Ovary (tissue), 9 donors: Measurements from ENCODE around the gene LRRN1. TPM values are rescaled to one million over a fixed set of nuclear protein-coding genes. Genes with fewer than 3 reads are reported as not detected.

ENCODE experiments used
- DNase-seq, 5 donors: peaks; one replicate each; pipeline ENCODE4 v3.0.0-alpha.2; 2019 to 2020
- H3K27ac ChIP-seq, 2 donors: fragments of 200-600 bp; one replicate each; pipeline versions ENCODE4 v1.5.1 to v1.8.0; 2019 to 2022
- H3K27me3 ChIP-seq: fragments of 200-600 bp; one replicate; pipeline ENCODE4 v1.8.0; 2022
- H3K36me3 ChIP-seq: fragments of 200-600 bp; sonication (generic); one replicate; pipeline ENCODE4 v1.5.1; 2019
- H3K4me1 ChIP-seq: one replicate; pipeline ENCODE4 v1.8.1; 2013; ENCODE audit warnings: mild to moderate bottlenecking, moderate library complexity; ENCODE audit not compliant: insufficient read depth
- H3K4me3 ChIP-seq: fragments of 200-600 bp; sonication (generic); one replicate; pipeline ENCODE4 v1.5.1; 2017
- H3K9me3 ChIP-seq, 2 donors: fragments of 200-600 bp in 1 of 2; sonication (generic) in 1 of 2; one replicate each; pipeline versions ENCODE4 v1.5.1 to v1.8.1; 2013 to 2019; ENCODE audit warnings: mild to moderate bottlenecking in 1 of 2, moderate library complexity in 1 of 2
- CTCF ChIP-seq, 3 donors: fragments of 450-650 bp in 2 of 3; fragments of 200-600 bp in 1 of 3; IDR thresholded peaks; one replicate each; pipeline versions ENCODE4 v1.5.1 to v1.8.0; 2016 to 2022; ENCODE audit warnings: antibody characterized with exemption in 3 of 3, mild to moderate bottlenecking in 1 of 3
- EP300 ChIP-seq: sonication (generic); formaldehyde crosslinking; IDR thresholded peaks from one replicate; pipeline ENCODE4 v1.6.1; 2017; ENCODE audit warnings: antibody characterized with exemption
- POLR2A ChIP-seq: fragments of 450-650 bp; IDR thresholded peaks from one replicate; pipeline ENCODE4 v1.6.1; 2017; ENCODE audit warnings: antibody characterized with exemption, mild to moderate bottlenecking, moderate library complexity
- WGBS, 3 donors: extraction: QIAGEN DNeasy Blood & Tissue Kit in 1 of 3; methylation state at CpG; one replicate each; pipeline versions ENCODE4 v1.1.5 to v1.1.7; 2013 to 2017; 5-methylcytosine and 5-hydroxymethylcytosine counted together
- intact Hi-C, 4 donors: fragments of 100-400 bp; cut with DNase I; formaldehyde crosslinking; loops; one replicate each; pipeline versions ENCODE4 v1.11.0 to v1.15.1; 2022 to 2023
- polyA plus RNA-seq, 2 donors: library from polyadenylated mRNA; stranded (reverse); fragments of 200-250 nt in 1 of 2; fragments of 350-450 nt in 1 of 2; fragmentation: Illumina TruSeq in 1 of 2; extraction: RNeasy Lipid Tissue Mini Kit (QIAGEN cat#74804) in 1 of 2; gene quantifications; one replicate each; pipeline ENCODE4 v1.2.3, GENCODE V29; 2013 to 2014
- total RNA-seq, 7 donors: library from RNA; depleted of rRNA in 2 of 7; stranded (reverse); fragments of >200 nt in 2 of 7; fragmentation: NEBNext Ultra II Directional in 3 of 7; extraction: Animal tissue kit (Norgen Biotek cat#: 25700) in 3 of 7; gene quantifications; one replicate each; pipeline versions ENCODE4 v1.1.0 to v1.2.4, GENCODE V29; 2016 to 2023
- donor health status: DM: no; HTN: no; CAD: no; lungs with moderate emphysema.
- donor health status: DM: no; HTN: no; CAD: no.
- donor health status: Bipolar disorder and iron deficiency.
- donor health status: DM: yes; HTN: yes; CAD: no.
- donor health status: DM: no; HTN: no; CAD: no.
- donor health status: DM: yes; HTN: yes; CAD: no.

LRRN1 gene
- total and polyA plus RNA-seq, 9 donors: 2.9 to 18.5 (median 7.4) TPM

- no peaks in the 10 kb centered on the region for H3K4me1 ChIP-seq
- H3K27ac ChIP-seq: no peak overlapping the region
- intact Hi-C loops: no loop called here
- no peaks in the 10 kb centered on the region for H3K27me3 ChIP-seq
- no peak for TF ChIP-seq CTCF (IDR thresholded peaks at IDR 0.05)
- TF ChIP-seq EP300: no peak
- H3K36me3 ChIP-seq: no peaks in the 10 kb centered on the region
- DNase-seq: no peak
- H3K9me3 ChIP-seq: no peaks in the 10 kb centered on the region
- WGBS, 3 donors: 58 to 68% (median 67%) methylated on average over 5 of the region's 5 CpGs
- H3K4me3 ChIP-seq: no peak overlapping the region
Observed at GRCh38 chr3:3783696-3784095, 15.5 kb upstream of the LRRN1 start.

- no peak overlapping the region for H3K4me3 ChIP-seq
- no peaks in the 10 kb centered on the region for H3K36me3 ChIP-seq
- H3K4me1 ChIP-seq: no peaks in the 10 kb centered on the region
- WGBS, 3 donors: 81 to 88% (median 83%) methylated on average over 1 of the region's 1 CpG
- intact Hi-C loops: no loop called here
- no peaks in the 10 kb centered on the region for H3K27me3 ChIP-seq
- no peak for TF ChIP-seq EP300
- no peak for TF ChIP-seq POLR2A
- no peak for TF ChIP-seq CTCF (IDR thresholded peaks at IDR 0.05)
- H3K27ac ChIP-seq: no peak overlapping the region
- no peak for DNase-seq
- no peaks in the 10 kb centered on the region for H3K9me3 ChIP-seq
Observed at GRCh38 chr3:3792391-3792790, 6.8 kb upstream of the LRRN1 start.

GRCh38 chr3:3798631-3799113, 559 bp upstream of the LRRN1 start:
- H3K27me3 ChIP-seq: no peaks in the 10 kb centered on the region
- H3K27ac ChIP-seq: peak overlapping the region; percentile 47 to 84
- peak overlapping the region; percentile 49 for H3K4me3 ChIP-seq
- intact Hi-C loops: no loop called here
- peak; percentile 25 to 52 (median 42) for DNase-seq
- no peaks in the 10 kb centered on the region for H3K9me3 ChIP-seq
- H3K4me1 ChIP-seq: no peaks in the 10 kb centered on the region
- no peaks in the 10 kb centered on the region for H3K36me3 ChIP-seq
- TF ChIP-seq EP300 (no peak), CTCF (IDR thresholded peaks at IDR 0.05) (no peak), POLR2A (no peak)
- 0 to 1% (median 1%) methylated on average over 34 to 37 of the region's 37 CpGs for WGBS, 3 donors

- 1 to 2% (median 1%) methylated on average over 19 of the region's 19 CpGs for WGBS, 3 donors
- Histone ChIP-seq H3K36me3 (no peaks in the 10 kb centered on the region), H3K9me3 (no peaks in the 10 kb centered on the region), H3K27me3 (no peaks in the 10 kb centered on the region), H3K4me1 (no peaks in the 10 kb centered on the region), H3K27ac (peak overlapping the region in 1 of 2 donors; percentile 84), H3K4me3 (peak overlapping the region; percentile 49)
- TF ChIP-seq CTCF (IDR thresholded peaks at IDR 0.05) (no peak), EP300 (no peak), POLR2A (no peak)
- intact Hi-C loops: no loop called here
- DNase-seq: peak; percentile 32 to 52 (median 38)
Observed at GRCh38 chr3:3800080-3800455, 837 bp downstream of the LRRN1 start.
